GM23338 (cell line): Measurements from ENCODE around the gene ADAM11.

ENCODE experiments used
- CREB1 ChIP-seq: fragments of 250-450 bp; sonication (Bioruptor Pico); IDR thresholded peaks from 2 replicates; pipeline ENCODE4 v1.5.0; 2020; ENCODE audit warnings: low read depth, mild to moderate bottlenecking, moderate library complexity
- EZH2 ChIP-seq: fragments of 200-600 bp; sonication (generic); IDR thresholded peaks from one replicate; pipeline ENCODE4 v1.8.0; 2017; ENCODE audit warnings: antibody characterized with exemption, mild to moderate bottlenecking, low read depth; ENCODE audit not compliant: unreplicated experiment
- EZH2phosphoT487 ChIP-seq: fragments of 200-600 bp; sonication (generic); IDR thresholded peaks from one replicate; pipeline ENCODE4 v1.8.1; 2018; ENCODE audit warnings: antibody characterized with exemption; ENCODE audit not compliant: unreplicated experiment
- JUNB ChIP-seq: IDR thresholded peaks from one replicate; pipeline ENCODE4 v1.6.1; 2016; ENCODE audit warnings: antibody characterized with exemption; ENCODE audit not compliant: unreplicated experiment
- POLR2AphosphoS5 ChIP-seq: IDR thresholded peaks from 2 replicates; pipeline ENCODE4 v1.6.1; 2016; ENCODE audit warnings: antibody characterized with exemption, low read depth
- ZNF114 ChIP-seq: fragments of 250-450 bp; sonication (Bioruptor Pico); IDR thresholded peaks from 2 replicates; pipeline ENCODE4 v1.5.0; 2020; ENCODE audit warnings: mild to moderate bottlenecking, moderate library complexity
- ZNF331 ChIP-seq: fragments of 250-450 bp; sonication (Bioruptor Pico); IDR thresholded peaks from 2 replicates; pipeline ENCODE4 v1.5.0; 2020; ENCODE audit warnings: low read depth, mild to moderate bottlenecking, moderate library complexity
- TF ChIP-seq, protein P1 (sequence below), 2 experiments: fragments of 200-600 bp in 1 of 2; sonication (generic) in 1 of 2; conservative IDR thresholded peaks; 2 replicates each; pipeline versions ENCODE4 v1.5.1 to v1.6.1; 2016 to 2017; ENCODE audit warnings: antibody characterized with exemption in 2 of 2, low read depth in 2 of 2, mild to moderate bottlenecking in 2 of 2, moderate library complexity in 1 of 2
- TF ChIP-seq, protein P2 (sequence below): IDR thresholded peaks from one replicate; pipeline ENCODE4 v1.6.1; 2018; ENCODE audit warnings: antibody characterized with exemption; ENCODE audit not compliant: unreplicated experiment
- TF ChIP-seq, protein P3 (sequence below): IDR thresholded peaks from 2 replicates; pipeline ENCODE4 v1.6.1; 2016; ENCODE audit warnings: antibody characterized with exemption

DNA sequence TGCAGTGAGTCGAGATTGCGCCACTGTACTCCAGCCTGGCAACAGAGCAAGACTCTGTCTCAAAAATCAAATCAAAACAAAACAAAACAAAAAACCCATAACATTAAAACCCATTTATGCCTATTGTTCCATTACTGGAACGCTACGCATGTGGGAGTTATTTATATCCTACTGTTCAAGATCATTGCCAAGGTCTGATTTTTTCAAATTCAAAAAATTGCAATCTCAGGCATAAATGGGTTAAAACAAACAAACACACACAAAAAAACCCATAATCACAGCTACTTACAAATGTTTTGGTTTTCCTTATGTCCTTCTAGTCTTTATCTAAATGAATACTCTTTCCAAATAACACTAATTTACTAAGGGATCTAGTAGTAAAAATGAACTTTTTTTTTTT is 53.5 kb downstream of the ADAM11 start:
- TF ChIP-seq, protein P1, sequence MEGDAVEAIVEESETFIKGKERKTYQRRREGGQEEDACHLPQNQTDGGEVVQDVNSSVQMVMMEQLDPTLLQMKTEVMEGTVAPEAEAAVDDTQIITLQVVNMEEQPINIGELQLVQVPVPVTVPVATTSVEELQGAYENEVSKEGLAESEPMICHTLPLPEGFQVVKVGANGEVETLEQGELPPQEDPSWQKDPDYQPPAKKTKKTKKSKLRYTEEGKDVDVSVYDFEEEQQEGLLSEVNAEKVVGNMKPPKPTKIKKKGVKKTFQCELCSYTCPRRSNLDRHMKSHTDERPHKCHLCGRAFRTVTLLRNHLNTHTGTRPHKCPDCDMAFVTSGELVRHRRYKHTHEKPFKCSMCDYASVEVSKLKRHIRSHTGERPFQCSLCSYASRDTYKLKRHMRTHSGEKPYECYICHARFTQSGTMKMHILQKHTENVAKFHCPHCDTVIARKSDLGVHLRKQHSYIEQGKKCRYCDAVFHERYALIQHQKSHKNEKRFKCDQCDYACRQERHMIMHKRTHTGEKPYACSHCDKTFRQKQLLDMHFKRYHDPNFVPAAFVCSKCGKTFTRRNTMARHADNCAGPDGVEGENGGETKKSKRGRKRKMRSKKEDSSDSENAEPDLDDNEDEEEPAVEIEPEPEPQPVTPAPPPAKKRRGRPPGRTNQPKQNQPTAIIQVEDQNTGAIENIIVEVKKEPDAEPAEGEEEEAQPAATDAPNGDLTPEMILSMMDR (conservative IDR thresholded peaks at IDR 0.05; ENCODE audit: low read depth in 2 of 2) = no peak
- TF ChIP-seq EZH2 = no peak
- no peak for TF ChIP-seq ZNF114 (CRISPR knock-in tag)
- no peak for TF ChIP-seq EZH2phosphoT487
- TF ChIP-seq, protein P2, sequence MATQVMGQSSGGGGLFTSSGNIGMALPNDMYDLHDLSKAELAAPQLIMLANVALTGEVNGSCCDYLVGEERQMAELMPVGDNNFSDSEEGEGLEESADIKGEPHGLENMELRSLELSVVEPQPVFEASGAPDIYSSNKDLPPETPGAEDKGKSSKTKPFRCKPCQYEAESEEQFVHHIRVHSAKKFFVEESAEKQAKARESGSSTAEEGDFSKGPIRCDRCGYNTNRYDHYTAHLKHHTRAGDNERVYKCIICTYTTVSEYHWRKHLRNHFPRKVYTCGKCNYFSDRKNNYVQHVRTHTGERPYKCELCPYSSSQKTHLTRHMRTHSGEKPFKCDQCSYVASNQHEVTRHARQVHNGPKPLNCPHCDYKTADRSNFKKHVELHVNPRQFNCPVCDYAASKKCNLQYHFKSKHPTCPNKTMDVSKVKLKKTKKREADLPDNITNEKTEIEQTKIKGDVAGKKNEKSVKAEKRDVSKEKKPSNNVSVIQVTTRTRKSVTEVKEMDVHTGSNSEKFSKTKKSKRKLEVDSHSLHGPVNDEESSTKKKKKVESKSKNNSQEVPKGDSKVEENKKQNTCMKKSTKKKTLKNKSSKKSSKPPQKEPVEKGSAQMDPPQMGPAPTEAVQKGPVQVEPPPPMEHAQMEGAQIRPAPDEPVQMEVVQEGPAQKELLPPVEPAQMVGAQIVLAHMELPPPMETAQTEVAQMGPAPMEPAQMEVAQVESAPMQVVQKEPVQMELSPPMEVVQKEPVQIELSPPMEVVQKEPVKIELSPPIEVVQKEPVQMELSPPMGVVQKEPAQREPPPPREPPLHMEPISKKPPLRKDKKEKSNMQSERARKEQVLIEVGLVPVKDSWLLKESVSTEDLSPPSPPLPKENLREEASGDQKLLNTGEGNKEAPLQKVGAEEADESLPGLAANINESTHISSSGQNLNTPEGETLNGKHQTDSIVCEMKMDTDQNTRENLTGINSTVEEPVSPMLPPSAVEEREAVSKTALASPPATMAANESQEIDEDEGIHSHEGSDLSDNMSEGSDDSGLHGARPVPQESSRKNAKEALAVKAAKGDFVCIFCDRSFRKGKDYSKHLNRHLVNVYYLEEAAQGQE = no peak
- no peak for TF ChIP-seq CREB1 (CRISPR knock-in tag)
- no peak for TF ChIP-seq POLR2AphosphoS5
- TF ChIP-seq, protein P3, sequence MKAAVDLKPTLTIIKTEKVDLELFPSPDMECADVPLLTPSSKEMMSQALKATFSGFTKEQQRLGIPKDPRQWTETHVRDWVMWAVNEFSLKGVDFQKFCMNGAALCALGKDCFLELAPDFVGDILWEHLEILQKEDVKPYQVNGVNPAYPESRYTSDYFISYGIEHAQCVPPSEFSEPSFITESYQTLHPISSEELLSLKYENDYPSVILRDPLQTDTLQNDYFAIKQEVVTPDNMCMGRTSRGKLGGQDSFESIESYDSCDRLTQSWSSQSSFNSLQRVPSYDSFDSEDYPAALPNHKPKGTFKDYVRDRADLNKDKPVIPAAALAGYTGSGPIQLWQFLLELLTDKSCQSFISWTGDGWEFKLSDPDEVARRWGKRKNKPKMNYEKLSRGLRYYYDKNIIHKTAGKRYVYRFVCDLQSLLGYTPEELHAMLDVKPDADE = no peak
- no peak for TF ChIP-seq JUNB
- no peak for TF ChIP-seq ZNF331 (CRISPR knock-in tag)
